Coronary artery (tissue), 2 donors: ENCODE data around the gene NTN4.
"Not testable (repeated sequence)": the region's sequence is repeated elsewhere in the genome, so short reads cannot be mapped to it uniquely, and the experiment has no call there.

ENCODE experiments used
- DNase-seq: peaks from one replicate; pipeline ENCODE4 v3.0.0-alpha.2; 2017; ENCODE audit warnings: low spot score
- H3K27ac ChIP-seq, 2 donors: fragments of 200-600 bp; sonication (generic); one replicate each; pipeline ENCODE4 v1.5.1; 2016 to 2019
- H3K4me3 ChIP-seq: fragments of 200-600 bp; sonication (generic); 2 replicates; pipeline ENCODE4 v1.5.1; 2016; ENCODE audit warnings: mild to moderate bottlenecking, moderate library complexity
- CTCF ChIP-seq: fragments of 200-600 bp; sonication (generic); IDR thresholded peaks from one replicate; pipeline ENCODE4 v1.5.1; 2019; ENCODE audit warnings: antibody characterized with exemption

NTN4 gene

GRCh38 chr12:95784286-95784685 is 6.3 kb downstream of the NTN4 start:
- no peak overlapping the region for H3K4me3 ChIP-seq
- no peak overlapping the region for H3K27ac ChIP-seq
- no peak for DNase-seq
- TF ChIP-seq CTCF = no peak

- peak overlapping the region in 1 of 2 donors; percentile 54 for H3K27ac ChIP-seq
- H3K4me3 ChIP-seq, DNase-seq: not testable (repeated sequence)
These were observed 15.1 kb downstream of the NTN4 start for GRCh38 chr12:95775466-95775865.

GRCh38 chr12:95774311-95775045 is 16.1 kb downstream of the NTN4 start:
- no peak for TF ChIP-seq CTCF
- Histone ChIP-seq H3K27ac (peak overlapping the region in 1 of 2 donors; percentile 54), H3K4me3 (no peak overlapping the region)
- no peak for DNase-seq

GRCh38 chr12:95773320-95773719 is 17.2 kb downstream of the NTN4 start:
- Histone ChIP-seq H3K4me3 (no peak overlapping the region), H3K27ac (no peak overlapping the region)
- no peak for DNase-seq
- no peak for TF ChIP-seq CTCF

GRCh38 chr12:95767703-95768102 is 22.9 kb downstream of the NTN4 start:
- Histone ChIP-seq H3K4me3 (no peak overlapping the region), H3K27ac (peak overlapping the region in 1 of 2 donors; percentile 35)
- DNase-seq = no peak
- TF ChIP-seq CTCF = no peak

- no peak for DNase-seq
- Histone ChIP-seq H3K4me3 (no peak overlapping the region), H3K27ac (peak overlapping the region in 1 of 2 donors; percentile 35)
- no peak for TF ChIP-seq CTCF
These were observed 24.1 kb downstream of the NTN4 start for GRCh38 chr12:95766356-95767019.

GRCh38 chr12:95764848-95765247 is 25.7 kb downstream of the NTN4 start:
- H3K27ac ChIP-seq = peak overlapping the region in 1 of 2 donors; percentile 68
- DNase-seq = no peak
- no peak for TF ChIP-seq CTCF
- no peak overlapping the region for H3K4me3 ChIP-seq
